Measurements from ENCODE around the gene ZNRF1.

The ZNRF1 gene

GRCh38 chr16:75062135-75062975 is 63.5 kb downstream of the ZNRF1 start:
- DNase-seq = no peak

GRCh38 chr16:75062976-75063346 is 64.1 kb downstream of the ZNRF1 start:
- DNase-seq = no peak

- no peak for DNase-seq
Observed at GRCh38 chr16:75063549-75064088, 64.8 kb downstream of the ZNRF1 start.

GRCh38 chr16:75064403-75065148 is 65.8 kb downstream of the ZNRF1 start:
- peak; percentile 32 for DNase-seq

GRCh38 chr16:75065149-75065505 is 66.3 kb downstream of the ZNRF1 start:
- DNase-seq = peak; percentile 26

GRCh38 chr16:75065521-75066149 is 66.8 kb downstream of the ZNRF1 start:
- no peak for DNase-seq

GRCh38 chr16:75066861-75067447 is 68.1 kb downstream of the ZNRF1 start:
- DNase-seq = no peak

GRCh38 chr16:75068085-75069031 is 69.5 kb downstream of the ZNRF1 start:
- no peak for DNase-seq

GRCh38 chr16:75070012-75070841 is 71.4 kb downstream of the ZNRF1 start:
- no peak for DNase-seq

GRCh38 chr16:75071621-75072020 is 72.8 kb downstream of the ZNRF1 start:
- no peak for DNase-seq

- DNase-seq = no peak
Observed at GRCh38 chr16:75072239-75072947, 73.6 kb downstream of the ZNRF1 start.

- DNase-seq = no peak
Observed at GRCh38 chr16:75073545-75074303, 74.9 kb downstream of the ZNRF1 start.

- DNase-seq = no peak
Observed at GRCh38 chr16:75074304-75074793, 75.5 kb downstream of the ZNRF1 start.

GRCh38 chr16:75074920-75075687 is 76.3 kb downstream of the ZNRF1 start:
- DNase-seq = peak; percentile 81

GRCh38 chr16:75075688-75076268 is 77.0 kb downstream of the ZNRF1 start:
- DNase-seq = no peak

- no peak for DNase-seq
Observed at GRCh38 chr16:75078886-75079285, 80.1 kb downstream of the ZNRF1 start.

GRCh38 chr16:75079346-75079926 is 80.6 kb downstream of the ZNRF1 start:
- DNase-seq = no peak

Data from activated naive CD4-positive, alpha-beta T cell treated with Interleukin-2 at 50 U/mL for 16 hours (primary cell).